OCI-LY3 (cell line): ENCODE results near the gene CIP2A.
"Not testable (repeated sequence)": the region's sequence is repeated elsewhere in the genome, so short reads cannot be mapped to it uniquely, and the experiment has no call there.

Source experiments
- H2AFZ ChIP-seq: fragments of 200-600, 300-600 bp; shearing (Covaris generic); 2 replicates; pipeline ENCODE4 v1.6.0; 2014; ENCODE audit warnings: antibody characterized with exemption, low read depth, low read length
- H3K27ac ChIP-seq: fragments of 200-600, 300-600 bp; sonication (generic); 2 replicates; pipeline ENCODE4 v1.5.1; 2014; ENCODE audit warnings: mild to moderate bottlenecking, low read length, moderate library complexity, mixed read lengths
- H3K27me3 ChIP-seq: fragments of 200-600, 300-600 bp; sonication (generic); 2 replicates; pipeline ENCODE4 v1.6.1; 2014; ENCODE audit warnings: low read depth, low read length, mixed read lengths
- H3K36me3 ChIP-seq: fragments of 200-600, 300-600 bp; sonication (generic); replicated peaks from 2 replicates; pipeline ENCODE3; 2014; ENCODE audit warnings: low read depth, low read length, mixed read lengths
- H3K4me1 ChIP-seq: fragments of 300-600, 200-600 bp; sonication (generic); 2 replicates; pipeline ENCODE4 v1.6.1; 2014; ENCODE audit warnings: low read length, mixed read lengths
- H3K4me2 ChIP-seq: fragments of 200-600, 300-600 bp; sonication (generic); 2 replicates; pipeline ENCODE4 v1.6.1; 2014; ENCODE audit warnings: low read length, mixed read lengths
- H3K4me3 ChIP-seq: fragments of 300-600, 200-600 bp; sonication (generic); 2 replicates; pipeline ENCODE4 v1.5.1; 2014; ENCODE audit warnings: antibody characterized with exemption, mild to moderate bottlenecking, low read length, moderate library complexity
- H3K79me2 ChIP-seq: fragments of 300-600, 200-600 bp; shearing (Covaris generic); 2 replicates; pipeline ENCODE4 v1.6.1; 2014; ENCODE audit warnings: mild to moderate bottlenecking, low read length, mixed read lengths
- H3K9ac ChIP-seq: fragments of 300-600, 200-600 bp; shearing (Covaris generic); 2 replicates; pipeline ENCODE4 v1.6.0; 2014; ENCODE audit warnings: mild to moderate bottlenecking, low read length, moderate library complexity
- H3K9me3 ChIP-seq: fragments of 200-600, 300-600 bp; shearing (Covaris generic); 2 replicates; pipeline ENCODE4 v1.6.1; 2014; ENCODE audit warnings: low read length, mixed read lengths; ENCODE audit not compliant: insufficient read depth
- H4K20me1 ChIP-seq: fragments of 200-600, 300-600 bp; sonication (generic); 2 replicates; pipeline ENCODE4 v1.6.1; 2016; ENCODE audit warnings: low read length, mixed read lengths; ENCODE audit not compliant: insufficient read depth
- EZH2phosphoT487 ChIP-seq: fragments of 200-600 bp; shearing (Covaris generic); IDR thresholded peaks from 2 replicates; pipeline ENCODE4 v1.6.1; 2018; ENCODE audit warnings: antibody characterized with exemption, mixed run types, low read depth
- TF ChIP-seq, protein P1 (sequence below): fragments of 200-600, 300-600 bp; sonication (generic); IDR thresholded peaks from 2 replicates; pipeline ENCODE4 v1.5.1; 2014; ENCODE audit warnings: antibody characterized with exemption, low read length, low read depth

The CIP2A gene

GRCh38 chr3:108589081-108589997, at the start of gene CIP2A, which contains the start of gene DZIP3:
Gene CIP2A, minus strand, starts transcription at chr3:108589438. Its CDS starts 63 bp downstream, at chr3:108589375.
Gene DZIP3, plus strand, starts transcription at chr3:108589722. Its CDS starts 15,685 bp downstream, at chr3:108605407.
- H4K20me1 ChIP-seq = peaks cover 26% of the 10 kb centered on the region
- peak within 1 kb of the TSS; percentile 73 for H3K9ac ChIP-seq
- peaks cover 15% of the 10 kb centered on the region for H3K4me1 ChIP-seq
- H3K9me3 ChIP-seq = no peaks in the 10 kb centered on the region
- peak within 1 kb of the TSS; percentile 73 for H3K4me2 ChIP-seq
- H3K36me3 ChIP-seq = peaks cover 17% of the 10 kb centered on the region
- H2AFZ ChIP-seq = peak within 1 kb of the TSS; percentile 48
- H3K27me3 ChIP-seq = no peaks in the 10 kb centered on the region
- no peak for TF ChIP-seq EZH2phosphoT487
- TF ChIP-seq, protein P1, sequence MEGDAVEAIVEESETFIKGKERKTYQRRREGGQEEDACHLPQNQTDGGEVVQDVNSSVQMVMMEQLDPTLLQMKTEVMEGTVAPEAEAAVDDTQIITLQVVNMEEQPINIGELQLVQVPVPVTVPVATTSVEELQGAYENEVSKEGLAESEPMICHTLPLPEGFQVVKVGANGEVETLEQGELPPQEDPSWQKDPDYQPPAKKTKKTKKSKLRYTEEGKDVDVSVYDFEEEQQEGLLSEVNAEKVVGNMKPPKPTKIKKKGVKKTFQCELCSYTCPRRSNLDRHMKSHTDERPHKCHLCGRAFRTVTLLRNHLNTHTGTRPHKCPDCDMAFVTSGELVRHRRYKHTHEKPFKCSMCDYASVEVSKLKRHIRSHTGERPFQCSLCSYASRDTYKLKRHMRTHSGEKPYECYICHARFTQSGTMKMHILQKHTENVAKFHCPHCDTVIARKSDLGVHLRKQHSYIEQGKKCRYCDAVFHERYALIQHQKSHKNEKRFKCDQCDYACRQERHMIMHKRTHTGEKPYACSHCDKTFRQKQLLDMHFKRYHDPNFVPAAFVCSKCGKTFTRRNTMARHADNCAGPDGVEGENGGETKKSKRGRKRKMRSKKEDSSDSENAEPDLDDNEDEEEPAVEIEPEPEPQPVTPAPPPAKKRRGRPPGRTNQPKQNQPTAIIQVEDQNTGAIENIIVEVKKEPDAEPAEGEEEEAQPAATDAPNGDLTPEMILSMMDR = no peak
- peak within 1 kb of the TSS; percentile 88 for H3K4me3 ChIP-seq
- H3K79me2 ChIP-seq = peaks cover 51% of the 10 kb centered on the region
- H3K27ac ChIP-seq = peak within 1 kb of the TSS; percentile 72

GRCh38 chr3:108629974-108630373, 40.7 kb upstream of the CIP2A start:
- no peak overlapping the region for H3K27ac ChIP-seq
- no peaks in the 10 kb centered on the region for H3K4me1 ChIP-seq
- peaks cover 1% of the 10 kb centered on the region; the same call in 1 of the 2 replicates for H3K9me3 ChIP-seq
- no peaks in the 10 kb centered on the region for H3K79me2 ChIP-seq
- no peak overlapping the region for H3K4me2 ChIP-seq
- no peaks in the 10 kb centered on the region for H4K20me1 ChIP-seq
- H2AFZ ChIP-seq = no peak overlapping the region
- H3K9ac ChIP-seq = no peak overlapping the region
- no peaks in the 10 kb centered on the region for H3K27me3 ChIP-seq
- H3K36me3 ChIP-seq = no peaks in the 10 kb centered on the region
- TF ChIP-seq EZH2phosphoT487 = no peak
- TF ChIP-seq, protein P1 = no peak
- H3K4me3 ChIP-seq = no peak overlapping the region

GRCh38 chr3:108623504-108623903, 34.3 kb upstream of the CIP2A start:
- Histone ChIP-seq H4K20me1 (no peaks in the 10 kb centered on the region), H3K9ac (no peak overlapping the region), H2AFZ (no peak overlapping the region), H3K36me3 (no peaks in the 10 kb centered on the region), H3K27me3 (no peaks in the 10 kb centered on the region), H3K4me2 (no peak overlapping the region), H3K4me1 (no peaks in the 10 kb centered on the region), H3K79me2 (no peaks in the 10 kb centered on the region), H3K9me3 (no peaks in the 10 kb centered on the region), H3K4me3 (no peak overlapping the region), H3K27ac (no peak overlapping the region)
- TF ChIP-seq, protein P1 = no peak
- no peak for TF ChIP-seq EZH2phosphoT487

DNA sequence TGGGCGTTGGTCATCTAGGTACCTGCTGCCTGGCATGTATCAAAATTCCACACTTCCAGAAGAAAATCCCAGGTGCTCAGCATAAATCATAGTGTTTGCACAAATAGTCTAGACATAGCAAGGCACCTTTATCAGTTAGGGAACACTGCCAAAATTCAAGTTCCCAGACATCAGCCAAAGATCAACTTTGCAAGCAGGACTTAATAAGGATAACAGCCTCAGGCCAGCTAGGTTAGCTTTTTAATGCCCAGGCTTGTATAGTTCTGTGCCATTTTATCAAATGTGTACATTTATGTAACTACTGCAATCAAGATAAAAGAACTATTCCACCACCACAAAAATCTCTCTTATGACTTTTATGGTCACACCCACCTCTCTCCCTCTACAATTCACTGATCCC, 31.0 kb upstream of the CIP2A start:
- no peak overlapping the region for H3K4me3 ChIP-seq
- H3K79me2 ChIP-seq = no peaks in the 10 kb centered on the region
- no peaks in the 10 kb centered on the region for H3K36me3 ChIP-seq

DNA sequence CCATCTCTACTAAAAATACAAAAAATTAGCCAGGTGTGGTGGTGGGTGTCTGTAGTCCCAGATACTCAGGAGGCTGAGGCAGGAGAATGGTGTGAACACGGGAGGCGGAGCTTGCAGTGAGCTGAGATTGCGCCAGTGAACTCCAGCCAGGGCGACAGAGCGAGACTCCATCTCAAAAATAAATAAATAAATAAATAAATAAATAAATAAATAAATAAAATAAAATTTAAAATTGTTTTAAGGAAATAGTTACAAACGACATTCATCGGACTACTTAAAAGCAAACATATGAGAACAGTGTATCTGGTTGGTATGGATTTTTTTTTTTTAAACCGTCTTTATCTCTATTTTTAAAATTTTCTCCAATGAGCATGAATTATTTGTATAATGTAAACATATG, 26.9 kb upstream of the CIP2A start:
- H3K27me3 ChIP-seq, H3K4me2 ChIP-seq, H3K9me3 ChIP-seq, H4K20me1 ChIP-seq, H3K4me1 ChIP-seq, H3K9ac ChIP-seq, H2AFZ ChIP-seq, H3K27ac ChIP-seq, H3K79me2 ChIP-seq, H3K36me3 ChIP-seq, H3K4me3 ChIP-seq: not testable (repeated sequence)

More for the DNA sequence above, 31.0 kb upstream of the CIP2A start:
- no peak overlapping the region for H2AFZ ChIP-seq
- H3K4me2 ChIP-seq = no peak overlapping the region
- no peaks in the 10 kb centered on the region for H3K9me3 ChIP-seq
- no peak overlapping the region for H3K27ac ChIP-seq
- TF ChIP-seq, protein P1 = no peak
- TF ChIP-seq EZH2phosphoT487 = no peak
- H4K20me1 ChIP-seq = no peaks in the 10 kb centered on the region
- no peak overlapping the region for H3K9ac ChIP-seq
- no peaks in the 10 kb centered on the region for H3K4me1 ChIP-seq
- no peaks in the 10 kb centered on the region for H3K27me3 ChIP-seq
